ENCODE results near the gene MS4A10.

Gene MS4A10

DNA sequence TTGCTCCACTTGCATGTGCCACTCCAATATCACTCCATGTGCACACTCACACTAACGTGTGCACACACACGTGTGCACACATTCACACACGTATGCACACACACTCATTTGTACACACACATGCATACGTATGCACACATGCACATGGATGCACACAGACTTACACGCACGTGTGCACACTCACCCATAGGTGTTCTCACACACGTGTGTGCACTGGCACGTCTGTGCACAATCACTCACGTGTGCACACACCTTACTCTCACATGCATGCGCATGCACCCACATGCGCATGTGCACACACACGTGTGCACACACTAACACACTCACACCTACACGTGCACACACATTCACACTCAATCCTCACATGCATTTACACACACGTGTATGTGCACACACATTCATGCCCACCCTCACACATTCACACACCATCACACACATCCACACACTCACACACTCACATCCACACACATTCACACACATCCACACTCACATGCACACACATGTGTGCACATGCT, 37.7 kb upstream of the MS4A10 start:
- Histone ChIP-seq H3K36me3 (no peaks in the 10 kb centered on the region), H3K27me3 (peaks cover 5% of the 10 kb centered on the region), H3K4me1 (ENCODE audit: control insufficient read depth in 1 of 2, insufficient read depth in 1 of 2, low read depth in 1 of 2, low read length in 1 of 2) (no peaks in the 10 kb centered on the region), H3K4me3 (ENCODE audit: low read depth in 1 of 2, low read length in 1 of 2) (no peak overlapping the region), H3K27ac (no peak overlapping the region), H3K9me3 (no peaks in the 10 kb centered on the region)
- TF ChIP-seq, protein P1, sequence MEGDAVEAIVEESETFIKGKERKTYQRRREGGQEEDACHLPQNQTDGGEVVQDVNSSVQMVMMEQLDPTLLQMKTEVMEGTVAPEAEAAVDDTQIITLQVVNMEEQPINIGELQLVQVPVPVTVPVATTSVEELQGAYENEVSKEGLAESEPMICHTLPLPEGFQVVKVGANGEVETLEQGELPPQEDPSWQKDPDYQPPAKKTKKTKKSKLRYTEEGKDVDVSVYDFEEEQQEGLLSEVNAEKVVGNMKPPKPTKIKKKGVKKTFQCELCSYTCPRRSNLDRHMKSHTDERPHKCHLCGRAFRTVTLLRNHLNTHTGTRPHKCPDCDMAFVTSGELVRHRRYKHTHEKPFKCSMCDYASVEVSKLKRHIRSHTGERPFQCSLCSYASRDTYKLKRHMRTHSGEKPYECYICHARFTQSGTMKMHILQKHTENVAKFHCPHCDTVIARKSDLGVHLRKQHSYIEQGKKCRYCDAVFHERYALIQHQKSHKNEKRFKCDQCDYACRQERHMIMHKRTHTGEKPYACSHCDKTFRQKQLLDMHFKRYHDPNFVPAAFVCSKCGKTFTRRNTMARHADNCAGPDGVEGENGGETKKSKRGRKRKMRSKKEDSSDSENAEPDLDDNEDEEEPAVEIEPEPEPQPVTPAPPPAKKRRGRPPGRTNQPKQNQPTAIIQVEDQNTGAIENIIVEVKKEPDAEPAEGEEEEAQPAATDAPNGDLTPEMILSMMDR (IDR thresholded peaks at IDR 0.05) = no peak

DNA sequence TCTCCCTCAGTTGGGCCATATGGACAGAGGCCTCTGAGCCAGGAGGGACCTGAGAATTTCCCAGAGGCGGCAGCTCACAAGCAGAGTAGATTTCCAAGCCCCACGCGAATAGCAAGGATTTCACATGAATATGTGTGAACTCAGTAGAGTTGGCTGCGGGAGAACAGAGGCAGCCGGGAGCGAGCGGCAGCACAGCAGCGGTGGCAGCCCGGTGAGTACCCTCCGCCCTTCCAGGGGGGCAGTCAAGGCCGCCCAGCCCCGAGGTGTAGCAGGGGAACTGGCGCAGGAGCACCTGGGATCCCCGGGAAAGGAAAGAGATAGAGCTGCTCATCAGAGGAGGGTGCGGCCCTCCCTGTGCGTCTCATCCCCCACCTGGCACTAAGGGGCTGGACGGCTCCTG, 36.9 kb upstream of the MS4A10 start:
- Histone ChIP-seq H3K36me3 (no peaks in the 10 kb centered on the region), H3K4me3 (ENCODE audit: low read depth in 1 of 2, low read length in 1 of 2) (no peak overlapping the region), H3K4me1 (ENCODE audit: control insufficient read depth in 1 of 2, insufficient read depth in 1 of 2, low read depth in 1 of 2, low read length in 1 of 2) (no peaks in the 10 kb centered on the region), H3K27me3 (peaks cover 13% of the 10 kb centered on the region), H3K9me3 (no peaks in the 10 kb centered on the region), H3K27ac (no peak overlapping the region)
- TF ChIP-seq, protein P1 (IDR thresholded peaks at IDR 0.05) = no peak

DNA sequence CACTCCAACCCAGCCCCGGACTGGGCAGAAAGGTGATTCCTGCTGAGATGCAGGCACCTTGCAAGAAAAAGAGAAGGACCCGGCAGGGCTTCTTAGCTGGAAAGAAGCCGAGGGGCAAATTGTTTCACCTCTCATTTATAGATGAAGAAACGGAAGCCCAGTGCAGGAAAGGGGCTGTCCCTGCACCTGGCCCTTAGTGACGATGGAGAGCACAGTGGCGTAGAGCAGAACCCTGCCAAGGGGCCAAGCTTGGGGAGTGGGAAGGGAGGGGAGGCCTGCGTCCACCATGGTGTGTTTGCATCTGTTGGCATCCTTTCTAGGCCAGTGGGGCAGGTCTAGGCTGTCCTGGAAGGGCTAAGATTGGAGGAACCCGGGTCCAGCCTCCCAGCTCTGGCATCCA, 36.3 kb upstream of the MS4A10 start:
- Histone ChIP-seq H3K4me1 (ENCODE audit: control insufficient read depth in 1 of 2, insufficient read depth in 1 of 2, low read depth in 1 of 2, low read length in 1 of 2) (no peaks in the 10 kb centered on the region), H3K27ac (no peak overlapping the region), H3K27me3 (peaks cover 16% of the 10 kb centered on the region), H3K4me3 (ENCODE audit: low read depth in 1 of 2, low read length in 1 of 2) (no peak overlapping the region), H3K36me3 (no peaks in the 10 kb centered on the region), H3K9me3 (no peaks in the 10 kb centered on the region)
- TF ChIP-seq, protein P1 (IDR thresholded peaks at IDR 0.05) = no peak

DNA sequence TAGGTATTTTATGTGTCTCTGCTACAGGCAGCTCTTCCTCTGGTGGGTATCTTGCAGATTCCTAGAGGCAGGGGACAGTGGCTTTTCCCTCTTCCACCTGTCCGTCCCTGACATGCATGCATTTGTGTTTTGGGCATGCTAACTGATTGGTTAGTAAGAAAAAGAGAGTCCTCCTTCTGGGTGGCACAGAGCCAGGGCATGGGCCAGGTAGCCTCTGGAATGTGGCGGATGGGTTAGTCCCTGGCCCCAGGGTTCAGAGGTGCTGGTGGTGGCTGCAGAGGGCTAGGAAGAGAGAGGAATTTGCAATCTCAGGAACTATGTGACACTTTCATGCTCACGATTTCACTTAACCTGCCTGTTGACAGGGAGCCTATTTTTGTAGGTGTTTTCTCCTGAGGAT, 34.2 kb upstream of the MS4A10 start:
- Histone ChIP-seq H3K4me1 (ENCODE audit: control insufficient read depth in 1 of 2, insufficient read depth in 1 of 2, low read depth in 1 of 2, low read length in 1 of 2) (no peaks in the 10 kb centered on the region), H3K27me3 (peaks cover 16% of the 10 kb centered on the region), H3K27ac (no peak overlapping the region), H3K36me3 (no peaks in the 10 kb centered on the region), H3K4me3 (ENCODE audit: low read depth in 1 of 2, low read length in 1 of 2) (no peak overlapping the region), H3K9me3 (no peaks in the 10 kb centered on the region)
- TF ChIP-seq, protein P1 (IDR thresholded peaks at IDR 0.05) = no peak

DNA sequence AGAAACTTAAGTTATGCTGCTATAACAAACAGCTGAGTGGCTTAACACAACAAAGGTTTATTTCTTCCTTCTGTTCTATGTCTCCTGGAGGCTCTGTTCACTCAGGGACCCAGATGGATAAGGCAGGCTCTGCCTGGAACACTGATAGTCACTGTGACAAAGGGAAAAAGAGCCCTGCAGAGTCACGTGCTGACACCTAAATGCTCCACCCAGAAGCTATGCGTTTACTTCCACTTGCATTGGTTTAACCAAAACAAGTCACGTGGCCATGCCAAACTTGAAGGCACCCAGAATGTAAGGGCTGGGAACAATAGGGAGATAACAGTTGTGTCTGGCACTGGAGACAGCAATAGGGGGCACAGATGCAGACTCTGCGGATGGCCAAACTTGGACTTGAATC, 31.8 kb upstream of the MS4A10 start:
- TF ChIP-seq, protein P1 (IDR thresholded peaks at IDR 0.05) = no peak
- H3K9me3 ChIP-seq = no peaks in the 10 kb centered on the region
- no peak overlapping the region for H3K4me3 ChIP-seq (ENCODE audit: low read depth in 1 of 2, low read length in 1 of 2)
- no peaks in the 10 kb centered on the region for H3K4me1 ChIP-seq (ENCODE audit: control insufficient read depth in 1 of 2, insufficient read depth in 1 of 2, low read depth in 1 of 2, low read length in 1 of 2)
- H3K36me3 ChIP-seq = no peaks in the 10 kb centered on the region
- peaks cover 26% of the 10 kb centered on the region for H3K27me3 ChIP-seq
- H3K27ac ChIP-seq = no peak overlapping the region

DNA sequence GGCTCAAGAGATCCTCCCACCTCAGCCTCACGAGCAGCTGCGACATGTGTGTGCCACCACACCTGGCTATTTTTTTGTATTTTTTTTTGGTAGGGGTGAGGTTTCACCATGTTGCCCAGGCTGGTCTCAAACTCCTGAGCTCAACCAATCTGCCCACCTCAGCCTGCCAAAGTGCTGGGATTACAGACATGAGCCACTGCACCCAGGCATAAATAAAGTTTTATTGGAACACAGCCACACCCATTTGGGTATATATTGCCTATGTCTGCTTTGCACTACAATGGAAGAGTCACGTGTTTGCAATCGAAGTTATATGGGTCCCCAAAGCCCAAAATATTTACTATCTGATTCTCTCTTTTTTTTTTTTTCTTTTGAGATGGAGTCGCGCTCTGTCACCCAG, 30.2 kb upstream of the MS4A10 start:
- TF ChIP-seq, protein P1 (IDR thresholded peaks at IDR 0.05) = no peak
- no peak overlapping the region for H3K27ac ChIP-seq
- no peak overlapping the region for H3K4me3 ChIP-seq (ENCODE audit: low read depth in 1 of 2, low read length in 1 of 2)
- H3K9me3 ChIP-seq = no peaks in the 10 kb centered on the region
- H3K27me3 ChIP-seq = peaks cover 40% of the 10 kb centered on the region
- H3K36me3 ChIP-seq = no peaks in the 10 kb centered on the region
- peaks cover 0 to 3% of the 10 kb centered on the region in 2 experiments for H3K4me1 ChIP-seq (ENCODE audit: control insufficient read depth in 1 of 2, insufficient read depth in 1 of 2, low read depth in 1 of 2, low read length in 1 of 2)

Data from neutrophil (primary cell).